Aorta (tissue), 5 donors: ENCODE results near the gene PHLDA2. TPM values are rescaled to one million over a fixed set of nuclear protein-coding genes. Genes with fewer than 3 reads are reported as not detected.

Experiments used
- ATAC-seq: fragments of 200-7000 bp; cut with Tn5 transposase; one replicate; pipeline ENCODE4 v1.9.1; 2022; ENCODE audit warnings: moderate library complexity; ENCODE audit not compliant: low FRiP score
- DNase-seq, 2 donors: peaks; one replicate each; pipeline ENCODE4 v3.0.0-alpha.2; 2020
- H3K27ac ChIP-seq, 2 donors: one replicate each; pipeline ENCODE4 v1.5.1; 2013; ENCODE audit warnings: low read length in 2 of 2, mild to moderate bottlenecking in 2 of 2, moderate library complexity in 2 of 2, control low read depth in 1 of 2, inconsistent platforms in 1 of 2, low read depth in 1 of 2
- H3K27me3 ChIP-seq, 2 donors: one replicate each; pipeline ENCODE4 v1.6.1; 2013; ENCODE audit warnings: control low read depth in 1 of 2, low read length in 1 of 2, mild to moderate bottlenecking in 1 of 2, moderate library complexity in 1 of 2; ENCODE audit not compliant: insufficient read depth in 2 of 2, control insufficient read depth in 1 of 2
- H3K36me3 ChIP-seq, 2 donors: one replicate each; pipeline ENCODE4 v1.6.1; 2013; ENCODE audit warnings: control low read depth in 1 of 2, low read length in 1 of 2, mild to moderate bottlenecking in 1 of 2; ENCODE audit not compliant: insufficient read depth in 2 of 2, control insufficient read depth in 1 of 2
- H3K4me1 ChIP-seq, 2 donors: one replicate each; pipeline ENCODE4 v1.6.1; 2013; ENCODE audit warnings: low read length in 2 of 2, control low read depth in 1 of 2, mild to moderate bottlenecking in 1 of 2, moderate library complexity in 1 of 2; ENCODE audit not compliant: insufficient read depth in 2 of 2, control insufficient read depth in 1 of 2
- H3K4me3 ChIP-seq, 2 donors: one replicate each; pipeline ENCODE4 v1.5.1; 2013; ENCODE audit warnings: low read length in 2 of 2, control low read depth in 1 of 2, mild to moderate bottlenecking in 1 of 2
- H3K9me3 ChIP-seq: one replicate; pipeline ENCODE4 v1.6.1; 2013; ENCODE audit warnings: mild to moderate bottlenecking, low read length; ENCODE audit not compliant: control insufficient read depth
- WGBS, 2 donors: extraction: QIAGEN DNeasy Blood & Tissue Kit; methylation state at CpG; one replicate each; pipeline ENCODE4 v1.1.7; 2013; 5-methylcytosine and 5-hydroxymethylcytosine counted together
- intact Hi-C, 2 donors: fragments of 100-400 bp; cut with DNase I; formaldehyde crosslinking; loops; one replicate each; pipeline versions ENCODE4 v1.14.2 to v1.15.0; 2022
- polyA plus RNA-seq, 2 donors: library from polyadenylated mRNA; stranded (reverse); fragments of 200-250 nt; gene quantifications; one replicate each; pipeline ENCODE4 v1.2.3, GENCODE V29; 2013
- total RNA-seq, 2 donors: library from RNA; stranded (reverse); fragmentation: NEBNext Ultra II Directional; extraction: Animal tissue kit (Norgen Biotek cat#: 25700); gene quantifications; one replicate each; pipeline ENCODE4 v1.2.1, GENCODE V29; 2021
- donor health status: healthy with polysubstance abuse.
- donor health status: Bipolar disorder and iron deficiency.
- donor health status: DM: no; HTN: no; CAD: no.
- donor health status: DM: no; HTN: no; CAD: no.
- donor health status: DM: yes; HTN: yes; CAD: no.

Gene PHLDA2
- total and polyA plus RNA-seq, 4 donors = 6.4 to 17.2 (median 7.2) TPM

DNA sequence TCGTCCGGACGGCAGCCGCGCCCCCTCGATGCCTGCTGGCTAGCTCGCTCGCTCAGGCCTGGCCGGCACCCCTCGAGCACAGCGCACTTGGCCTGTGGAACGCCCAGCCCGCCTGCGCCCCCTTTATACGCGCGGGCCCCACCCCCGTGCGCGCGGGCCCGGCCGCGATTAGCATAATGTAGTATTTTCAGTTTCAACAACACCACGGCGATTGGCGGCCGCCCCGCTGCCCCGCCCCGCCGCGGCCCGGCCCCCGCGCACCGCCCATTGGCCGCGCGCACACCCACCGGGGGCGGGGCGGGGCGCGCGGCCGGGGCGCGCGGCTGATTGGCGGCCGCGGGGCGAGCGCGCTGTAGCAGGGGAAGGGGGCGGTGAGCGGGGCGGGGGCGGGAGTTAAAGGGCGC lies 43.5 kb downstream of the PHLDA2 start, which contains the start of gene CDKN1C:
TSS of gene CDKN1C (minus strand) at position 98 of the 404 bp plus-strand sequence. CDS start 319 bp downstream, outside the sequence.
- Histone ChIP-seq H3K4me1 (no peaks in the 10 kb centered on the region), H3K4me3 (peak within 1 kb of the TSS; percentile 81 to 84), H3K36me3 (no peaks in the 10 kb centered on the region), H3K27ac (peak within 1 kb of the TSS in 1 of 2 donors; percentile 55), H3K27me3 (no peaks in the 10 kb centered on the region), H3K9me3 (no peaks in the 10 kb centered on the region)
- 1 to 2% methylated on average over 10 to 61 of the region's 61 CpGs for WGBS, 2 donors
- ATAC-seq (peak; percentile 88), DNase-seq (peak; percentile 90 to 94)
- intact Hi-C loops = loop anchor here in 1 of 2 donors (1.0 to 5.0 kb wide), 4 partner anchors 60 to 578 kb away; no protein-coding TSS in a partner anchor

DNA sequence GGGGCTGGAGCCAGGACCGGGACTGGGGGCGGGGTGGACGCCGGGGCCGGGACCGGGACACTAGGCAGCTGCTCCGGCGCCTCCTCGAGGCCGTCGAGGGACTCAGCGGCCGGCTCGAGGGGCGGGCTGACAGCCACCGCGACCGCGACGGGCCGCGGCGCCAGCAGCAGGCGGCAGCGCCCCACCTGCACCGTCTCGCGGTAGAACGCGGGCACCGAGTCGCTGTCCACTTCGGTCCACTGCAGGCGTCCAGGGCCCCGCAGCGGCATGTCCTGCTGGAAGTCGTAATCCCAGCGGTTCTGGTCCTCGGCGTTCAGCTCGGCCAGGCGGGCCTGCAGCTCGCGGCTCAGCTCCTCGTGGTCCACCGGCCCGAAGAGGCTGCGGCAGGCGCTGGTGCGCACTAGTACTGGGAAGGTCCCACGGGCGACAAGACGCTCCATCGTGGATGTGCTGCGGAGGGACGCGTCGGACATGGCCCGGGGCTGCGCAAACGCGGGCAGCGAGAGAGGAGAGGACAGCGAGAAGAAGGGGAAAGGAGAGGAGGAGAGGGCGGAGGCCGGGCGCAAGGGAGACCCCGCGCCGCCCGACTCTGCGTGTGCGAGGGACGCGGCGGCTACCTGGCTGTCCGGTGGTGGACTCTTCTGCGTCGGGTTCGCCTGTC lies 44.1 kb downstream of the PHLDA2 start:
- Histone ChIP-seq H3K27me3 (no peaks in the 10 kb centered on the region), H3K36me3 (no peaks in the 10 kb centered on the region), H3K4me1 (no peaks in the 10 kb centered on the region), H3K27ac (peak overlapping the region in 1 of 2 donors; percentile 55), H3K4me3 (peak overlapping the region; percentile 81 to 84), H3K9me3 (no peaks in the 10 kb centered on the region)
- peak; percentile 72 to 87 for DNase-seq
- intact Hi-C loops = loop anchor here in 1 of 2 donors (1.0 to 5.0 kb wide), 3 partner anchors 60 to 578 kb away; no protein-coding TSS in a partner anchor
- WGBS, 2 donors = 0 to 1% methylated on average over 40 to 80 of the region's 80 CpGs
- ATAC-seq = peak; percentile 31

DNA sequence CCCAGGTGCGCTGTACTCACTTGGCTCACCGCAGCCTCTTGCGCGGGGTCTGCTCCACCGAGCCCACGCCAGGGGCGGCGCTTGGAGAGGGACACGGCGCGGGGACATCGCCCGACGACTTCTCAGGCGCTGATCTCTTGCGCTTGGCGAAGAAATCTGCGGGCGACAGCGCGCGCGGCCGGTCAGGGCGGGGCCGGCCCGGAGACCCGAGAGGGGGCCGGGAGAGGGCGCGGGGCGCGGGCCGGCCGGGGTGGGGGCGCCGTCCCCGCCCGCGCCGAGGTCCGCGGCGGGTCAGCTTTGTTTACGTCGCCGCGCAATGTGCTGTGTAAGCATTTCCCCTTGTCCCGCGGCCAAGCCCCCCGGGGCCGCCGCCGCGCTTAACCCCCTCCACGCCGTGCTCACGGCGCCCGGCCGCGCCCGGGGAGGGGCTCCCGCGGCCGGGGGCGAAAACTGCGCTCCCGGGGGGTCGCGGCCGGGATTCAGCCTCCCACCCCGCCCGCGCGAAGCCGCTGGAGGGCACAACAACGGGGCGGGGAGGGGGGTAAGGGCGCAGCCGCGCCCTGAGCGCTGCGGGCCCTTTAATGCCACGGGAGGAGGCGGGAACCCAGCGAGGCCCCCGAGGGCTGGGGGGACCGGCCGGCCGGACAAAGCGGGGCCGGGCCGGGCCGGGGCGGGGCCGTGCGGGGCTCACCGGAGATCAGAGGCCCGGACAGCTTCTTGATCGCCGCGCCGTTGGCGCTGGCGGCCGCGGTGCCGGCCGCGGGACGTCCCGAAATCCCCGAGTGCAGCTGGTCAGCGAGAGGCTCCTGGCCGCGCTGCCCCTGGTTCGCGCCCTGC lies 45.0 kb downstream of the PHLDA2 start:
- H3K36me3 ChIP-seq = no peaks in the 10 kb centered on the region
- WGBS, 2 donors = 1% methylated on average over 56 to 119 of the region's 119 CpGs
- no peaks in the 10 kb centered on the region for H3K27me3 ChIP-seq
- peak in 1 of 2 donors; percentile 71 for DNase-seq
- peak overlapping the region in 1 of 2 donors; percentile 38 for H3K27ac ChIP-seq
- no peaks in the 10 kb centered on the region for H3K4me1 ChIP-seq
- intact Hi-C loops = loop anchor here in 1 of 2 donors (5.0 kb wide), 2 partner anchors 107 to 177 kb away; no protein-coding TSS in a partner anchor
- peak; percentile 19 for ATAC-seq
- H3K9me3 ChIP-seq = no peaks in the 10 kb centered on the region
- peak overlapping the region; percentile 81 to 84 for H3K4me3 ChIP-seq

DNA sequence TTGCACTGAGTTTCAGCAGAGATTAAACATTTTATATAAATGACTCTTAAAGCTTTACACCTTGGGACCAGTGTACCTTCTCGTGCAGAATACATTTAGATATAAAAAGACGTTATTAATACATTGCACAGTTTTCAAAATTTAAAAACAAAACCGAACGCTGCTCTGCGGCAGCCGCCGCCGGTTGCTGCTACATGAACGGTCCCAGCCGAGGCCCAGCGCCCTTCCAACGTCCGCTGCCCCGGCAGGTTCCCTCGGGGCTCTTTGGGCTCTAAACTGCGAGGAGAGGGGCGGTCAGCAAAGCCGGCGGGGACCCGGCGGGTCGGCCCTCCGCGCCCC lies 45.6 kb downstream of the PHLDA2 start:
- Histone ChIP-seq H3K36me3 (no peaks in the 10 kb centered on the region), H3K9me3 (no peaks in the 10 kb centered on the region), H3K4me1 (no peaks in the 10 kb centered on the region), H3K27ac (no peak overlapping the region), H3K4me3 (peak overlapping the region; percentile 81 to 84), H3K27me3 (no peaks in the 10 kb centered on the region)
- no peak for DNase-seq
- intact Hi-C loops = loop anchor here in 1 of 2 donors (5.0 kb wide), 2 partner anchors 106 to 176 kb away; no protein-coding TSS in a partner anchor
- ATAC-seq = no peak
- WGBS, 2 donors = 0 to 1% methylated on average over 24 of the region's 24 CpGs

DNA sequence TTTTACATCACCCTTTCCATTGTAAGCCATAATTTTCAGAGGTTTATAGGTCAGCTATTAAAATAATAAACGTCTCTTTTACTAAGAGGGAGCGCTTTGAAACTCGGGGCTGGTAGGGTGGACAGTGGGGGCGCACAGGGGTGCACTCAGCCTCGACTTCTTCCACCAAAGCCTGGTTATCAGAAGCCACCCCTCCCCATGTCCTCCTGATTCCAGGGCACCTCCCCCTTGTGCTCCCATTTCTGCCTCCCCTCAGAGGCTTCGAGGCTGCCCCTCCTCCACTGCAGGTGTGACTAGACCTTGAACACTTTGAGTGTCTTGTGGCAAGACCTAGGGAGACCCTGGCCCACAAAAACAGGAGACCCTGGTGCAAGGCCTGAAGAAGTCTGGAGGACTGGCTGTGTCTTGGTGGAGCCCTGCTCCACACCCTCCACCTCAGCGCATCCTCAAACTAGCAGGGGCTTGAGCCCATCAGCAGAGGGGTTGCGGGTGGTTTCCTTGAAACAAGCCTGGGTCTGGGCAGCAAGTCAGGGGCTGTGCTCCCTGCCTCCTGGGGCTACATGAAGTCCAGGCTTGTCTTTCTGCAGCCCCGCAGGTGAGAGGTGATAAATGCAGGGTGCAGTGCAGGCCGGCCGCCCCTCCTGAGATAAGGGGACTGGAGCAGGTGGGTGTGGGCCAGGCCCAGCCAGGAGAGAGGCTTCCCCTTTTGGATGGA lies 46.7 kb downstream of the PHLDA2 start:
- Histone ChIP-seq H3K36me3 (no peaks in the 10 kb centered on the region), H3K27ac (no peak overlapping the region), H3K4me1 (no peaks in the 10 kb centered on the region), H3K4me3 (no peak overlapping the region), H3K27me3 (no peaks in the 10 kb centered on the region), H3K9me3 (no peaks in the 10 kb centered on the region)
- ATAC-seq (no peak), DNase-seq (no peak)
- intact Hi-C loops = loop anchor here in 1 of 2 donors (5.0 kb wide), 2 partner anchors 105 to 175 kb away; no protein-coding TSS in a partner anchor
- WGBS, 2 donors = 75 to 80% methylated on average over 11 of the region's 11 CpGs

DNA sequence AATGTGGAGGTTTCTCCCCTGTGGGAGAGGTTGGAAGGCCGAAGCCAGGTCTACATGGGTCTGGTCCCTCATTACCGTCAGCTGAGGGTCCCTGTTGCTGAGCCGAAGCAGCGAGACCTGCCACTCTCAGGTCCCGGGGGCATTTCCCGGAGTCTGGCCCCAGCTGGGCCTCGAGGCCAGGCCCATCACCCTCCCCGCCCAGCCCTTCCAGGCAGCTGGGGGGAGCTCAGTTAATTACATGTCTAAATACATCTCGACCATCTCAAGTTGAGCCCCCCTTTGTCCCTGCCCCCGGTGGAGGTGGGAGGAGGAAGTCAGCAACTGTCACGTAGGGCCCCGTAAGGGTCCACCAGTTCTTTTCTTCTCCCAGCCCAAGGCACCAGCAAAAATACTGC lies 47.2 kb downstream of the PHLDA2 start:
- no peak for ATAC-seq
- H3K4me1 ChIP-seq = no peaks in the 10 kb centered on the region
- no peak overlapping the region for H3K4me3 ChIP-seq
- H3K36me3 ChIP-seq = no peaks in the 10 kb centered on the region
- no peaks in the 10 kb centered on the region for H3K27me3 ChIP-seq
- DNase-seq = no peak
- intact Hi-C loops = loop anchor here in 1 of 2 donors (5.0 kb wide), 2 partner anchors 105 to 175 kb away; no protein-coding TSS in a partner anchor
- no peak overlapping the region for H3K27ac ChIP-seq
- peaks cover 1% of the 10 kb centered on the region for H3K9me3 ChIP-seq
- 57 to 62% methylated on average over 12 of the region's 12 CpGs for WGBS, 2 donors

DNA sequence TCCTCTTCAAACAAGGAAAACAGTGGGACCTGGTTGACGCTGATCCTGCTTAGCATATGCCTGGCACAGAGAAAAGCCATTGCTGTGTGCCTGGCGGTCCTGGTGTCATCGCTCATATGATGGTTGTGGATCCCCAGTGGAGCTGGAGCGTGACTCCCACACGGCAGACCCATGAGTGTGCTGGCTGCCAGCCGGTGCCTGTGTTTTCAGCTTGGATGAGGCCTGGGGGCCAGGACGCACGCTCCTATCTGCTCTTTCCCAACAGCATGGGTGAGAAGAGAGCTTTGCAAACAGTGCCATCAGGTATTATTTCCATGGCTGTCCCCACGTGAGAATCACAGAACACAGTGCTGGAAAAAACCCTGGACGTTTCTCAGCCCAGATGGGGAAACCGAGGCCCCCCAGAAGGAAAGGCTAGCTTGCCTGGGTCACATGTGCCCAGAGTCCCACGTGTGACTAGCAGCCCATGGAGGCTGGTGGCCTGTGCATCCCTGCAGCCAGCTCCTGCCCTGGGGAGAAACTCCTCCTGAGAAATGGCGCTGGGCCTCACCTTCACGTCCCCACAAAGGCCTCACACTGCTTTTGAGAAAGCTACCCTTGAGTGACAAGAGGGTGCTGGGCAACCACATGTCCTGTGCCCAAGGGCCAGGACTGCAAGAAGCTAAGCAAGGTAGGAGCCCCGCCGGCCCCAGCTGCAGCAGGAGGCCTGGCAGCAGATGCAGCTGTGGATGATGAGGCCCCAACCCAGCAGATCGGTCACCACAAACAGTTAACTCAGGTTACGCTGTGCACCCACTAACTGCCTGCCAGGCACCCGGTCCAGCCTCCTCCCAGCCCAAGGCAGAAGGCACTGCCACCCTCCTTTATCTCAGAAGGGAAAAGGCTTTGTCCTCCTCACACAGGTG lies 47.9 kb downstream of the PHLDA2 start:
- WGBS, 2 donors = 86 to 88% methylated on average over 19 of the region's 19 CpGs
- Histone ChIP-seq H3K36me3 (no peaks in the 10 kb centered on the region), H3K4me1 (no peaks in the 10 kb centered on the region), H3K9me3 (peaks cover 3% of the 10 kb centered on the region), H3K4me3 (no peak overlapping the region), H3K27me3 (no peaks in the 10 kb centered on the region), H3K27ac (no peak overlapping the region)
- intact Hi-C loops = loop anchor here in 1 of 2 donors (5.0 kb wide), 2 partner anchors 104 to 174 kb away; no protein-coding TSS in a partner anchor
- ATAC-seq (no peak), DNase-seq (no peak)
